Measurements from ENCODE around the gene ARPC1B.

The ARPC1B gene

GRCh38 chr7:99363286-99363685, 11.2 kb upstream of the ARPC1B start:
- no peak overlapping the region for H3K4me3 ChIP-seq (ENCODE audit: low read depth, low read length)
- DNase-seq (ENCODE audit: low read depth): no peak
- TF ChIP-seq MYC (IDR thresholded peaks at IDR 0.05; ENCODE audit: low read depth, low read length) (no peak), POLR2A (IDR thresholded peaks at IDR 0.05; ENCODE audit: extremely low read depth, insufficient read length) (no peak), CTCF (IDR thresholded peaks at IDR 0.05; ENCODE audit: low read depth, low read length) (no peak)
- TF ChIP-seq, protein P1, sequence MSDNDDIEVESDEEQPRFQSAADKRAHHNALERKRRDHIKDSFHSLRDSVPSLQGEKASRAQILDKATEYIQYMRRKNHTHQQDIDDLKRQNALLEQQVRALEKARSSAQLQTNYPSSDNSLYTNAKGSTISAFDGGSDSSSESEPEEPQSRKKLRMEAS (IDR thresholded peaks at IDR 0.05; ENCODE audit: low read depth, low read length): no peak

- TF ChIP-seq CTCF (IDR thresholded peaks at IDR 0.05; ENCODE audit: low read depth, low read length) (peak; percentile 72), MYC (IDR thresholded peaks at IDR 0.05; ENCODE audit: low read depth, low read length) (no peak)
- TF ChIP-seq, protein P1 (IDR thresholded peaks at IDR 0.05; ENCODE audit: low read depth, low read length): 0 out of 2 replicates have a peak, but pooled peaks have one; percentile 3
- no peak overlapping the region for H3K4me3 ChIP-seq (ENCODE audit: low read depth, low read length)
- DNase-seq (ENCODE audit: low read depth): peak; percentile 52
Measured at GRCh38 chr7:99365318-99366141, 9.0 kb upstream of the ARPC1B start.

- no peak for DNase-seq (ENCODE audit: low read depth)
- H3K4me3 ChIP-seq (ENCODE audit: low read depth, low read length): no peak overlapping the region
- TF ChIP-seq, protein P1 (IDR thresholded peaks at IDR 0.05; ENCODE audit: low read depth, low read length): no peak
- TF ChIP-seq POLR2A (IDR thresholded peaks at IDR 0.05; ENCODE audit: extremely low read depth, insufficient read length) (no peak), MYC (IDR thresholded peaks at IDR 0.05; ENCODE audit: low read depth, low read length) (no peak), CTCF (IDR thresholded peaks at IDR 0.05; ENCODE audit: low read depth, low read length) (no peak)
Measured at GRCh38 chr7:99366646-99367045, 7.9 kb upstream of the ARPC1B start.

DNA sequence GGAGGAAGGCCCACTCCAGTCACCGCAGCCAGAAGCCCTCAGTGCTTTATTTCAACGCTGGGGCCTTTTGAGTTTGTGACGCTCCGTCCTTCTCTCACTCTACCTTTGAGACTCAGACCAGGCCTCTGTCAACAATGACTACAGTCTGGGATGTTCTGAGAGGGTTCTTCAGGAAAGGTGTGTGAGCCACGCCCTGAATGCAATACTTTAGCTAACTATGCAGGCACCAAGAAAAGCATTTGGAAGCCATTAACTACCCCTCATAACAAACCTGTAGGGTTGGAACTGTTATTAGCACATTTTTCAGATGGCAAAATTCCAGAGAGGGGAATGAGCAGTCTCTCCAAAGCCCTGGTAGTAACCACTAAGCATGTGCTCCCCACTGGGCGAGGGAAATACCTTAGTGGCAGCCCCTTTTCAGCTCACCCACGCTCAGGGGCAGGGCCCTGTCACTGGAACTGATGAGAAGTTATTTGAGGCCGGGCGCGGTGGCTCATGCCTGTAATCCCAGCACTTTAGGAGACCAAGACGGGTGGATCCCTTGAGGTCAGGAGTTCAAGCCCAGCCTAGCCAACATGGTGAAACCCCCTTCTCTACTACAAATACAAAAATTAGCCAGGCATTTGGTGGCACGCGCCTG, 5.7 kb upstream of the ARPC1B start:
- no peak overlapping the region for H3K4me3 ChIP-seq (ENCODE audit: low read depth, low read length)
- DNase-seq (ENCODE audit: low read depth): no peak
- TF ChIP-seq, protein P1 (IDR thresholded peaks at IDR 0.05; ENCODE audit: low read depth, low read length): no peak
- TF ChIP-seq CTCF (IDR thresholded peaks at IDR 0.05; ENCODE audit: low read depth, low read length) (no peak), MYC (IDR thresholded peaks at IDR 0.05; ENCODE audit: low read depth, low read length) (no peak), POLR2A (IDR thresholded peaks at IDR 0.05; ENCODE audit: extremely low read depth, insufficient read length) (no peak)

- TF ChIP-seq MYC (IDR thresholded peaks at IDR 0.05; ENCODE audit: low read depth, low read length) (no peak), CTCF (IDR thresholded peaks at IDR 0.05; ENCODE audit: low read depth, low read length) (no peak), POLR2A (IDR thresholded peaks at IDR 0.05; ENCODE audit: extremely low read depth, insufficient read length) (no peak)
- TF ChIP-seq, protein P1 (IDR thresholded peaks at IDR 0.05; ENCODE audit: low read depth, low read length): no peak
- DNase-seq (ENCODE audit: low read depth): no peak
Measured at GRCh38 chr7:99369767-99370391, 4.7 kb upstream of the ARPC1B start.

More at GRCh38 chr7:99369767-99370391, 4.7 kb upstream of the ARPC1B start:
- H3K4me3 ChIP-seq (ENCODE audit: low read depth, low read length): no peak overlapping the region

All from NB4 (cell line).